A673 (cell line): ENCODE data around the gene MPIG6B.

Source experiments
- CTCF ChIP-seq: fragments of 300-800, 200-600 bp; sonication (generic); conservative IDR thresholded peaks from 2 replicates; pipeline ENCODE4 v1.5.1; 2017; ENCODE audit warnings: low read depth, mild to moderate bottlenecking, antibody characterized with exemption, low read length, moderate library complexity, mixed read lengths
- EZH2 ChIP-seq: fragments of 200-600 bp; sonication (generic); IDR thresholded peaks from 2 replicates; pipeline ENCODE4 v1.6.1; 2017; ENCODE audit warnings: borderline replicate concordance, low read depth, mild to moderate bottlenecking, mixed read lengths, antibody characterized with exemption, low read length; ENCODE audit not compliant: poor library complexity, severe bottlenecking

- TF ChIP-seq CTCF (no peak), EZH2 (no peak)
Observed at GRCh38 chr6:31739639-31740396, 16.6 kb downstream of the MPIG6B start, which contains the start of gene MSH5.
